Endothelial cell of umbilical vein (primary cell): ENCODE measurements around the gene GPR162. TPM values are rescaled to one million over a fixed set of nuclear protein-coding genes. Genes with fewer than 3 reads are reported as not detected.

Experiments
- BruUV-seq: library from RNA; stranded (reverse); fragments of 400-500 nt; replicated peaks from 2 replicates; lab custom pipeline; 2021; lab: Mats Ljungman, UMichigan
- CTCF ChIA-PET: fragments of 300-600, 350-600 bp; sonication (Branson Sonifier 250); formaldehyde crosslinking; loops from one replicate; lab custom pipeline; 2021; ENCODE audit warnings: antibody characterized with exemption, inconsistent platforms; lab: Charles Lee
- POLR2A ChIA-PET: fragments of 300-600, 350-600 bp; sonication (Branson Sonifier 250); formaldehyde crosslinking; loops from one replicate; lab custom pipeline; 2021; ENCODE audit warnings: antibody characterized with exemption, inconsistent platforms; lab: Charles Lee
- DNase-seq: peaks from one replicate; pipeline ENCODE4 v3.0.0-alpha.2; 2011; ENCODE audit warnings: low read depth, low spot score
- FAIRE-seq: peaks from 2 replicates; lab custom pipeline; 2011; peaks lifted over from hg19 to GRCh38; lab: Jason Lieb, UNC
- H2AFZ ChIP-seq: 2 replicates; pipeline ENCODE4 v1.6.0; 2012; ENCODE audit warnings: low read depth, low read length, control low read depth, inconsistent platforms
- H3K27ac ChIP-seq: 2 replicates; pipeline ENCODE4 v1.5.1; 2011; ENCODE audit warnings: low read depth, mild to moderate bottlenecking, control low read depth, low read length, moderate library complexity; ENCODE audit not compliant: insufficient read depth
- H3K27me3 ChIP-seq, 2 experiments: 2 replicates each; pipeline versions ENCODE4 v1.6.0 to v1.6.1; 2011; ENCODE audit warnings: low read length in 2 of 2, mixed read lengths in 1 of 2; ENCODE audit not compliant: control insufficient read depth in 2 of 2, insufficient read depth in 2 of 2
- H3K36me3 ChIP-seq, 2 experiments: 2 replicates in 1 of 2; 3 replicates in 1 of 2; pipeline ENCODE4 v1.5.1; 2011; ENCODE audit warnings: low read length in 2 of 2, mild to moderate bottlenecking in 1 of 2, moderate library complexity in 1 of 2; ENCODE audit not compliant: control insufficient read depth in 2 of 2, insufficient read depth in 2 of 2; ENCODE audit errors: extremely low read depth in 1 of 2
- H3K4me1 ChIP-seq: 3 replicates; pipeline ENCODE4 v1.5.1; 2011; ENCODE audit warnings: mild to moderate bottlenecking, low read length; ENCODE audit not compliant: control insufficient read depth, insufficient read depth; ENCODE audit errors: extremely low read depth
- H3K4me2 ChIP-seq: 2 replicates; pipeline ENCODE4 v1.6.1; 2011; ENCODE audit warnings: low read length, control low read depth, mixed read lengths; ENCODE audit not compliant: insufficient read depth
- H3K4me3 ChIP-seq, 3 experiments: fragments of 200-600 bp in 1 of 3; sonication (generic), shearing (Covaris generic) in 1 of 3; replicated peaks in 1 of 3; 2 replicates each; pipeline ENCODE4 v1.5.1; 2011 to 2016; ENCODE audit warnings: control low read depth in 3 of 3, low read length in 3 of 3, mild to moderate bottlenecking in 2 of 3, inconsistent platforms in 1 of 3, low read depth in 1 of 3, moderate library complexity in 1 of 3; ENCODE audit not compliant: insufficient read depth in 1 of 3
- H3K79me2 ChIP-seq: 2 replicates; pipeline ENCODE4 v1.6.0; 2012; ENCODE audit warnings: low read length, inconsistent platforms; ENCODE audit not compliant: control insufficient read depth, insufficient read depth
- H3K9ac ChIP-seq: replicated peaks from 2 replicates; pipeline ENCODE3; 2011; ENCODE audit warnings: low read length, control low read depth; ENCODE audit not compliant: insufficient read depth; ENCODE audit errors: extremely low read depth
- H3K9me1 ChIP-seq: replicated peaks from 3 replicates; pipeline ENCODE4 v1.6.0; 2011; ENCODE audit warnings: mild to moderate bottlenecking, low read length; ENCODE audit not compliant: control insufficient read depth, insufficient read depth; ENCODE audit errors: extremely low read depth
- H3K9me3 ChIP-seq: replicated peaks from 2 replicates; pipeline ENCODE4 v1.5.1; 2012; ENCODE audit warnings: low read length, inconsistent platforms; ENCODE audit not compliant: control insufficient read depth, insufficient read depth
- H4K20me1 ChIP-seq: replicated peaks from 2 replicates; pipeline ENCODE3; 2011; ENCODE audit warnings: mild to moderate bottlenecking, low read length; ENCODE audit not compliant: control insufficient read depth, insufficient read depth; ENCODE audit errors: extremely low read depth
- CTCF ChIP-seq, 2 donors: IDR thresholded peaks; 1 replicate in 1 of 2; 2 replicates in 1 of 2; pipeline ENCODE4 v1.5.1; 2011; ENCODE audit warnings: low read length in 2 of 2, mild to moderate bottlenecking in 2 of 2, moderate library complexity in 2 of 2, control low read depth in 1 of 2, inconsistent platforms in 1 of 2, low read depth in 1 of 2; ENCODE audit not compliant: insufficient read depth in 1 of 2; ENCODE audit errors: extremely low read depth in 1 of 2
- EZH2 ChIP-seq: IDR thresholded peaks from 2 replicates; pipeline ENCODE4 v1.6.1; 2012; ENCODE audit warnings: borderline replicate concordance, low read depth, mild to moderate bottlenecking, moderate library complexity, low read length, inconsistent platforms; ENCODE audit not compliant: severe bottlenecking
- FOS ChIP-seq: IDR thresholded peaks from 2 replicates; pipeline ENCODE4 v1.6.1; 2011; ENCODE audit warnings: mild to moderate bottlenecking, low read length, moderate library complexity, borderline replicate concordance; ENCODE audit not compliant: insufficient read depth
- GATA2 ChIP-seq: IDR thresholded peaks from 2 replicates; pipeline ENCODE4 v1.7.0; 2011; ENCODE audit warnings: low read depth, mild to moderate bottlenecking, moderate library complexity, mixed read lengths, low read length; ENCODE audit not compliant: insufficient read length, insufficient read depth
- JUN ChIP-seq: IDR thresholded peaks from 2 replicates; pipeline ENCODE4 v1.6.1; 2011; ENCODE audit warnings: borderline replicate concordance, low read depth; ENCODE audit not compliant: insufficient read length, insufficient read depth
- MAX ChIP-seq: IDR thresholded peaks from 2 replicates; pipeline ENCODE4 v1.6.1; 2011; ENCODE audit not compliant: insufficient read depth, insufficient read length
- MYC ChIP-seq: IDR thresholded peaks from one replicate; pipeline ENCODE4 v1.6.1; 2011; ENCODE audit warnings: mild to moderate bottlenecking, low read depth, low read length
- POLR2A ChIP-seq: IDR thresholded peaks from 2 replicates; pipeline ENCODE4 v1.6.1; 2012; ENCODE audit warnings: low read depth, mild to moderate bottlenecking, control low read depth, low read length
- POLR2AphosphoS5 ChIP-seq: IDR thresholded peaks from 2 replicates; pipeline ENCODE4 v1.6.1; 2012; ENCODE audit warnings: low read depth, mild to moderate bottlenecking, control low read depth, low read length, moderate library complexity; ENCODE audit not compliant: insufficient read depth
- dilution Hi-C: fragments of 300-500 bp; cut with MboI; formaldehyde crosslinking; loops from one replicate; pipeline ENCODE4 v1.15.0; 2019; ENCODE audit warnings: low sequenced_read_pairs; ENCODE audit not compliant: extremely low pct_ligation_motif_present
- intact Hi-C: fragments of 100-400 bp; cut with micrococcal nuclease; formaldehyde crosslinking; loops from one replicate; pipeline ENCODE4 v1.10.0; 2022
- polyA plus RNA-seq, 4 experiments: library from polyadenylated mRNA; depleted of rRNA in 3 of 4; stranded (reverse) in 3 of 4; unstranded in 1 of 4; fragments of >200 nt; gene quantifications; 2 replicates each; pipeline versions ENCODE4 v1.2.1 to v1.2.3, GENCODE V29; 2011 to 2012; ENCODE audit warnings: missing spikeins in 1 of 4
- total RNA-seq: library from RNA; stranded (reverse); gene quantifications from 2 replicates; pipeline ENCODE4 v1.2.3, GENCODE V29; 2021

Gene GPR162
- total and polyA plus RNA-seq, 2 donors (not counting 3 experiments of a cell fraction or from before 2014, with no cell fraction given), result 9.7 to 13.7 TPM

- no peaks in the 10 kb centered on the region for H3K9me3 ChIP-seq
- H3K36me3 ChIP-seq, result peaks cover 3 to 37% of the 10 kb centered on the region in 2 experiments
- no peaks in the 10 kb centered on the region for H3K27me3 ChIP-seq
- H3K4me2 ChIP-seq, result no peak overlapping the region
- dilution Hi-C loops (no loop called here), intact Hi-C loops (no loop called here)
- no peak overlapping the region for H3K4me3 ChIP-seq
- H3K9me1 ChIP-seq, result no peaks in the 10 kb centered on the region
- no peak for FAIRE-seq
- CTCF ChIA-PET, result interaction anchor here (1.2 to 2.9 kb wide), 3 partner anchors 18 to 80 kb away, joined by 4 to 17 read pairs (median 6); partner anchors contain the start of genes CDCA3, MLF2 and SPSB2
- no peak for DNase-seq
- POLR2A ChIA-PET, result no interaction called here
- H3K79me2 ChIP-seq, result peaks cover 23% of the 10 kb centered on the region
- TF ChIP-seq MYC (no peak), JUN (no peak), MAX (no peak), FOS (no peak), GATA2 (no peak), CTCF (IDR thresholded peaks at IDR 0.05; ENCODE audit: extremely low read depth in 1 of 2, insufficient read depth in 1 of 2, low read depth in 1 of 2, low read length in 2 of 2) (no peak), POLR2AphosphoS5 (no peak), EZH2 (no peak), POLR2A (no peak)
- BruUV-seq, result no TSS peak
- no peak overlapping the region for H2AFZ ChIP-seq
- H3K27ac ChIP-seq, result no peak overlapping the region
- H3K4me1 ChIP-seq, result peaks cover 9% of the 10 kb centered on the region
- H3K9ac ChIP-seq, result no peak overlapping the region
- no peaks in the 10 kb centered on the region for H4K20me1 ChIP-seq
Observed at GRCh38 chr12:6833189-6833890, 11.7 kb downstream of the GPR162 start.
